LHCN-M2 (cell line): ENCODE data around the gene BFSP2. TPM values are rescaled to one million over a fixed set of nuclear protein-coding genes. Genes with fewer than 3 reads are reported as not detected.

Source experiments
- DNase-seq: peaks from one replicate; pipeline ENCODE4 v3.0.0-alpha.2; 2012; ENCODE audit warnings: low read depth
- total RNA-seq: library from RNA; depleted of rRNA; stranded (reverse); fragments of >200 nt; gene quantifications from 2 replicates; pipeline ENCODE4 v1.2.3, GENCODE V29; 2014

The BFSP2 gene
- total RNA-seq, 1 experiment from 2014 or later = not detected

DNA sequence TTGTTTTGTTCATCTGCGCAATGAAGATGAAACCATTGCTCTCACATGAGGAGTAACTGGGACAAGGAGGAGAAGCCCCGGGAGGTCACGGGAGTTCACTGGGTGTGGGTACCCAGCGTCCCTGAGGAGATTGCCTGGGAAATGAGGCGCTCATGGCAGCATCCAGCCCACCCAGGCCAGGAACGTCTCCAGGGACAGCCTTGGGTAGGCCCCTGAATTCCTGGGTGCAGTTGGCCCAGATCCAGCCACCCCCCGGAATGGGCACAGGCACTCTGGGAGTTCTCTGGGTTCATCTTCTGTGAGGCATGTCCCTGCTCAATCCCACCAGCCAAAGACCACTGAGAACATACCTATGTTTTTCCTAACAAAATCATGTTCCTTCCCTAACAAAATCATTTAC lies 18.5 kb downstream of the BFSP2 start:
- DNase-seq = no peak

DNA sequence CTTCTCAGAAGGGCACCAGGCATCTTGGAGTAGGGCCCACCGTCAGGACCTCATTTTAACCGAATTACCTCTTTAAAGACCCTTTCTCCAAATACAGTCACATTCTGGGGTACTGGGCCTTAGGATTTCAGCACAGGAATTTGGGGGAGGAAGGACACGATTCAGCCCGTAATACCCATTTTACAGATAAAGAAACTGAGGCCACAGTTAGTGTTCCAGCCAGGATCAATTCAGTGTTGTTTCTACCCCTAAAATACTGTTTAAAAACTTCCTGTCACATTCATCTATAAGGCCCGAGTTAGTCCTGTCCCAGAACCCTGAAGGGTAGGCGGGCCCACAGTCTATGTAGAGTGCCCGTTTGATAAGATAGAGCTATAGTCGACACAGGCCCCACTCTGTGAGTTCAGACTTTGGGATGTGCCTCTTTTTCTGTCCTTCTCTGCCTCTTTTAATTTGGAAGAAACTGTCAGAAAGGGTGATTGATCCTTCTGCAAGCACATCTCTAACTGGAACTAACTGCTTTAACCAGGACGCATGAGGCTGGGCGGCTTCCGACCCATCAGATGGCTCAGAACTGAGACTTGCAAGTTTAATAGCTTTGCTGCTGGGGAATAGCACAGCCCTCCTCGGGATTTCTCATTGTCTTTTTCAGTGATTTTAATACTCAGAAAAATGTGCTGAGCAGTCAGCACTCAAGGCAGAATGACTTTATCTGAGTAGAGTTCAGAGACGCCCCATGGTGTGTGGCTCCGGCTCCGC lies 19.5 kb downstream of the BFSP2 start:
- no peak for DNase-seq

DNA sequence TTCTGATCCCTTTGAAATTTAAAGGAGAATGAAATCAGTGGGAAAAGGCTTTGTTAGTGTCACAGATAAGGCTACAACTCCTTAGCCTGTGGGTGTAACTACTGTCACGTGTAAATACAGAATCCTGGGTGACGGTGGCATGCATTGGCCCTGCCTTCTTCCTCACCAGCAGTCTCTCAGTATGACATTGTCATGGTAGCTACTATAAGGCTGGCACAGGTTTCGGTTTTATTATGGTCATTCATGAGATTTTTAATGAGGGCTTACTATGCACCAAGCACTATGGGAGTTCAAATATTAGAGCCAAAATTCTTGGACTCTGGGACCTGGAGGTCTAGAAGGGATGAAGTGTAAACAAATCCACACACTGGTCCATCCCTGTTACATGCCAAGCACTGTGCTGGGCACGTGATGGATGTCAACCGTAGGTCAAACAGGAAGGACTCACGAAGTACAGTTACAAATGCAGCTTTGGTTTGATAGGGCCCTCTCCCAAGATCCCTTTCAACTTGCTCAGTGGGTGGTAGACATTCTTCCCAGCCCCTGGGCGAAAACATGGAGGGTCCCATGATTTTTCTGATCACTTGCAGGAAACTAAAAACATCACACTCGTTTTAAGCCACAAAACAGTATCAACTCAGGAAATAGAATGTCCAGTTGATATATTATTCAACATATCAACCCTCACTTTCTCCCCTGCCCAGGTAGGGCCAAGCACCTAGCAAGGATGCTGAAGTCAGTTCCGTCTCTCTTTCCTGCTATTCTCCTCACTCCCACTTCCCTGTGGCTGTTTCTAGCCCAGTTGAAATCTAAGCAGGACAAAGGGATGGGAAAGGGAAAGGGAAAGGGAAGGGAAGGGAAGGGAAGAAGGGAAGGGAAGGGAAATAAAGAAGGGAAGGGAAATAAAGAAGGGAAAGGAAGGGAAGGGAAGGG lies 25.3 kb downstream of the BFSP2 start:
- no peak for DNase-seq

DNA sequence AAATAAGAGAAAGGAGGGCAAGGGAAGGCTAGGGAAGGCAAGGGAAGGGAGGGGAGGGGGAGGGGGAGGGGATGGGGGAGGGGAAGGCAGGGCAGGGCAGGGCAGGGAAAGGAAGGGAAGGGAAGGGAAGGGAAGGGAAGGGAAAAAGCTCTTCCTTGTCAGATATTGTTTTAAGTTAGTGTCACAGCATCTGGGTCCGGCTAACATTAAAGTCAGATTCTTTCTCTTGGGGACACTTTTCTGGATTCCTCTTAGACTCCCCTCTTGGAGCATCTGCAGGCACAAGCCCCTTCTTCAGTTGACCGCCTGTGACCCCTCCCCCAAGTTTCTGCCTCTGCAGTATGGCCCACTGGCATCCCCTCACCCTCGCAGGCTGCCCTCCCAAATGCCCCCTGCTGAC lies 26.0 kb downstream of the BFSP2 start:
- DNase-seq = no peak

DNA sequence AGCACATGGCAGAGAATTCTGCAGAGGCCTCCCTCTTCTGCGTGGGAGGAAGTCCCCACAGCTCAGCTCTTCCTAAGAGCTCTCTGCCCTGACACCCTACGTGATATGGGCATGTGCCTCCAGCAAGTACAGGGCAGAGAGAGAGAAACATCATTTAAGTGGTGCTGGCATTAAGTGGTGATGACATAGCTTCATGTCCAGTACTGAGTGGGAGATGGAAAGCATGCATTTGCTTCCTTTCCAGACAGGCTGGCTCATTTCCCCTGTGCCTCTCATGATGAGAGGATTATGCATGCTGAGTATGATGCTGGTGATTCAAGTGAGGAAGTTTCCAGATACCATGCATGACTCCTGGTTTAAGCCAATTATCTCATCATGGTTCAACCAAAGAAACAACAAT lies 26.9 kb downstream of the BFSP2 start:
- peak; percentile 39 for DNase-seq

DNA sequence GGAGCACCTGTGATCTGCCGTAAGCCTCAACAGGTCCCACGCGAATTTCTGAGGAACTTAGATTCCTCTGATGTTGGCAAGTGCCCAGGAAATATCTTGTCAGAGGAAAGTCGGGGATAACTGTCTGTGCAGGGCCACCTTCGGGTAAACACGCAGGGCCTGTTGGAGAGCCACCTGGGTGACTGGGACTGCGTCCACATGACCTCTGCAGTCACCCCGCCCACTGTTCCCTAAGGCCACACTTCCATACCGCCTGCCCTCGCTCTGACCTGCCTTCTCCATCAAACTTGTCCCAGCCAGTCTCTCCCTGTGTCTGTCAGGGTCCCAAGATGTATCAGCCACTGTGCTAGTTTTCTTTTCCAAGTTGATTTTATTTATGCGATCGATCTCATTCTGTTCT lies 28.7 kb downstream of the BFSP2 start:
- no peak for DNase-seq

DNA sequence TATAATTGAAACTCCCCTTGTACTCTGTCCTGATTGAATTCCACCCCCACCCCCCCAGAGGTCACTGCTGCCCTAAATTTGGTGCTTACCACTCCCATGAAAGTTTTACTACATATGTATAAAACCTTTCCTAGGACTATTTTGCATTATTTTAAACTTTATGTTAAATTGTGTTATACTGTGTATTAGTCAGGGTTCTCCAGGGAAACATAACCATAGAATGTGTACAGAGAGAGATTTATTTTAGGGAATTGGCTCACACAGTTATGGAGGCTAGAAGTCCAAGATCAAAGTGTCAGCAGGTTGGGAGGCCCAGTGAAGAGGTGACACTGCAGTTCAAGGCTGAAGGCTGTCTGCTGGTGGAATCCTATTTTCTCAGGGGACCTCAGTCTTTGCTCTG lies 29.2 kb downstream of the BFSP2 start:
- no peak for DNase-seq

DNA sequence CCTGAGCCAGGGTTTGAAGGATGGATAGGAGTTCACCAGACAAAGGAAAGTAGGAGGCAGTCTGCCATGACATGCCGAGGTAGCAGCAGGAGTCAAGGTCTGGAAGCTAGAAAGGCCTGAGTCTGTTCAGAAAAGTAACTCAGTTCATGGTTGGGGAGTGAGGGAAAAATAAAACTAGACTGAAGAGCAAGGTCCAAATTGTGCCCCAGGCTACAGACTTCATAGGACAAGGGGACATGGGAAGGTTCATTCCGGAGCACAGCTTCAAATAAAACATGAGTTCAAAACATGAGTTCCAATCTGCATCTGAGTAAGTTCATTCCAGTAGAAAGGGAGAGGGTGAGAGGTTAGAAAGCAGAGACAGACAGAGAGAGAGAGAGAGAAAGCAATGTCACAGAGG lies 39.7 kb downstream of the BFSP2 start:
- no peak for DNase-seq

DNA sequence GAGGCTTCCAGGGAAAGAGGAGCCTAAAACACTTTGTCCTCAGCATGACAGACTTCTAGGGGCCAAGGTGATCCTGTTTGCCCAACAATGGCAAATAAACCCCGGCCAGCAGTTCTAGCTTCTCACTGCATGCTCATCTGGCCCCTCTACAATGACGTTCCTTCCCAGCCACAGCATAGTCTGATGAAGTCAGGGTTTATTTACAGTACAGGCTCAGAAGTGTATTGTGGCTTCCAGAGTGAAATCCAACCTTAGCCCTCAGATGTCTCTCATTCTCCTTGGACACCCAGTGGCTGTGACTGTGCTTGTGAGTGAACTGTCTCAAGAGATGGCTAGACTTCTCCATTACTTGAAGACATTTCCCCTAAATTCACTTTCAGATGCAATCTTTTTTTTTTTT lies 40.8 kb downstream of the BFSP2 start:
- no peak for DNase-seq

DNA sequence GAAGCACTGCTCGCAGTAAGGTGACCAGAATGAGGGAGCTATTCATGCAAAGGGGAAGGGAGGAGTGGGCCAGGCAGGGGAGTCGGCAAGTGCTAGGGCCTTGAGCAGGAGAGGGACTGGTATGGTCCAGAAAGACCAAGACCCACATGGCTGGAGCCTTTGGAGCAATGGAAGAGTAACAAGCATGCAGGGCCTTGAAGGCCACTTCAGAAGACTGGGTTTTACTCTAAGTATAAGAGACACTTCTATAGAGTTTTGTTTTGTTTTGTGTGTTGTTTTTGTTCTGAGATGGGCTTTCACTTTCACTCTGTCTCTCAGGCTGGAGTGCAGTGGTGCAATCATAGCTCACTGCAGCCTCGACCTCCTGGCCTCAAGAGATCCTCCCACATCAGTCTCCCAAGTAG lies 42.0 kb downstream of the BFSP2 start:
- no peak for DNase-seq

DNA sequence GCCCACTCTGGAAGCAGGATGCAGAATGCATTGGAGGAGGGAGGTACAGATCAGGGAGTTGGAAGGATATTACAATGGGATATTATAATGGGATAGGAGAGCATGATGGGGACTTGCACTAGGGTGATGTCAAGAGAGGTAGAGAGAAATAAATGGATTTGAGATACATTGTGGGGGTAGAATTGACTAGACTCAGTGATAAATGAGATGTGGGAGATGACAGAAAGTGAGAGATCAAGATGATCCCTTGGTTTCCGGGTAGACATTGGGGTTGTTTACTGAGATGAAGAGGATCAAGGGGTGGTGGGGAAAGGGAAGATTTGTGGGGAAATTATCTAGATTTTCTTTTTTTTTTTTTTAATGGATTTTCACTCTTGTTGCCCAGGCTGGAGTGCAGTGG lies 42.7 kb downstream of the BFSP2 start:
- DNase-seq = no peak

DNA sequence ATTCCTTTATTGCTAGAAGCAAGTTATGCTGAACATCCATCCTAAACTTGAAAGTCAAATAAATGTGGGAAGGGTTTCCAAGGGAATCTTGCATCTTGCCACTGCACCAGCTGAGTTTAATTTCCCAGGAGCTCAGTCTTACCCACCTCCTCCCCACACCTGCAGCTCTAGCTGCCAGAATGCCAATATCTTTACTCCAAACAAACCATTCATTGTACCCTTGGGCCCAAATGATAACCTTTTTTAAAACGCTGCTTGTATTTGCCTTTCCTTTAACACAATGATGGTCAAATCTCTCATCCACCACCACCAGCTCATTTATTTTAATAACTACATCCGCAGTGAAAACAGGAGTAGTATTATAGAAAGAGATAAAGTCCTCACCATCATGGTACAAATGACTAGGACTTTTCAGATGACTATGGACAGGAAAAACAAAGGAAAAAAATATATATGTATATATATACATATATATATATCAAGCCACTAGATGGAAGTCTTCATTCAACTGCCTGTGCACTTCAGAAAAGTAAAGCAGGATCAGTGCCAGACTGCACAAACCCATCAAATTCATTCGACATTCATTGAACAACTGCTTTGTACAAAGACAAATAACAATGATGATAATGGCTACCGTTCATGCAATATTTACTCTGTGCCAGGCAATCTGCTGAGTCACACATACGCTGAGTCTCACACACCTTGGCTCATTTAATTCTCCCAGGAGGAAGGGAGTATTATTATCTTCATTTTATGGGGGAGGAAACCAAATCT lies 44.0 kb downstream of the BFSP2 start:
- DNase-seq = peak; percentile 64

DNA sequence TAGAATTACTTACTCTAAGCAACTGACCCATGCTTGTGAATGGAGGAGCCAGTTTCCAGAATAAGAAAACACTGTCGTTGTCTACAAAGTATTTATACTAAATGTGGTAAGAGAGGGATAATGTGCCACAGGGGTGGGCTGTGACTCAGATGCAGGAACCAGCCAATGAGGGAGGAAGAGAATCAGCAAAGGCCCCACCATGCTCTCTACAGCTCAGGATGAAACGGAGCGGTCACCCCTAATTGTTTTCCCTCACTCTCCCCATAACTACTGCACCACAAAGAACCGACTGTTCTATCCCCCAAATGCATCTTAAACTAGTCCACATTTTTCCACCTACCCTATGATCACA lies 44.5 kb downstream of the BFSP2 start:
- DNase-seq = no peak

DNA sequence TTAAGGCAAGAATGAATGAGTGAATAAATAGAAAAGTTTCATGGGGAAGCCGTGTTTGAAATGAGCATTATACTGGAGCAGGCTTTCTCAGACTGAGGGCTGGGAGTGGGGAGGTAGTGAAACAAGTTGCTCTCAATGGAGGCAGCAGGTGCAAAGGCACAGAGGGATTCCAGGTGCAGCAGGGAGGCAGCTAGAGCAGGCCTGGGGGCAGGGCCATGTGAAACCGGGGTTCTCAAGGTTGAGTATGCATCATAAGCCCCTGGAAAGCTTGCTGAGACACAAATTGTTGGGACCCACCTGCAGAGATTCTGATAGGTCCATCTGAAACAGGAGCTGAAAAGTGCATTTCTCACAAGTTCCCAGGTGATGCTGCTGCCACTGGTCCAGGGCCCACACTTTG lies 45.3 kb downstream of the BFSP2 start:
- DNase-seq = no peak

DNA sequence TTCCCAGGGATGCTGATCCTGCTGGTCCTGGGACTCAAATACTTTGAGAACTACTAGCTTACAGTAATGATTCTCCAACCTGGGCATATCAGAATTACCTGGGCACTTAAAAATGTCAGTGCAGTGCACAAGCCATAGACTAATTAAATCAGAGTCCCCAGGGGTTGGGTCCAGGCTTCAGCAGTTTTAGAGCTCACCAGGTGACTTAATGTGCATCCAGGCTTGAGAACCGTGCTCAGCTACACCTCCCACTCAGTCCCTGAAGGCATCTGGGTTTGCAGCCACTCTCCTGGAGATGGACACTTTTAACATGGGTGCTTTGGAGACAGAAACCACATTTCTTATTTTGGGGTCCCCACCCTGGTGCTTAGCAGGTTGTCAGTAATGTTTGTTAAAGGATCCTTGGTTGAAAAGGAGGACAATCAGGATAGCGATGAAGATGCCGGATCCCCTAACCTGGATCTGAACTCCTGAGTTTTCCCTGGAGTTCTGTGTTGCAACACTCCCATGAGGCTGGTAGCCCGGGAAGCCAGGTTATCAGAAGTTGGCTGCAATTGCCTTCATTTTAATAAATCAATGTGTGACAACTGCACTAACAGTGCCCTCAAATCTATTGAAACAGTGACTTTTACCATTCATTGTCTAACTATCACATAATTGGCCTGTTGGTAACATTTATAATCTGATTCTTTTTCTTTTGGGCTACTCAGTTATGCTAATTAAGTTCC lies 48.1 kb downstream of the BFSP2 start:
- no peak for DNase-seq

DNA sequence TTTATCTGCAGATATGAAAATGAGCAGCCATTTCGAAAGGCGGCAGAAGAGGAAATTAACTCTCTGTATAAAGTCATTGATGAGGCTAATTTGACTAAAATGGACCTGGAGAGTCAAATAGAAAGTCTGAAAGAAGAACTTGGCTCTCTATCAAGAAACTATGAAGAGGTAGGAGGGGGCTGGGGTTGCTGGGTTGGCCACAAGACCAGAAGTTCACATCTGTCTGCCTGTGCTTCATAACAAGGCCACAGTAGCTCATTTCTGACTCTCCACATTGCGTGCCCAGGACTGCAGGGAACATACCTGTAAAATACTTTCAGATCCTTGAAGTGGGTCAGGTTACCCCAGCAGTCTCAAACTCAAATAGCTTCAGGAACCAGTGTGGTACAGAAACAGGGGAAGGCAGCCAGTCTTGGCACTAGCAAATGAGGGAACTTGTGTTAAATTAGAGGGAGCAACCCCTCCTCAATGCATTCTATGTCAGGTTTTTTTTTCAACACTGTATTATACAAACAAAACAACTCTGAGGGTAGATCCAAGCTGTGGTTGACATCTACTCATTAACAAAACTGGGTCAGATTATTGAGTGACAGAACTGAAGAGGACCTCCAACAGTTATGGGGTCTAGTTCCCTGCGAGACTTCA lies 48.7 kb downstream of the BFSP2 start:
- no peak for DNase-seq

DNA sequence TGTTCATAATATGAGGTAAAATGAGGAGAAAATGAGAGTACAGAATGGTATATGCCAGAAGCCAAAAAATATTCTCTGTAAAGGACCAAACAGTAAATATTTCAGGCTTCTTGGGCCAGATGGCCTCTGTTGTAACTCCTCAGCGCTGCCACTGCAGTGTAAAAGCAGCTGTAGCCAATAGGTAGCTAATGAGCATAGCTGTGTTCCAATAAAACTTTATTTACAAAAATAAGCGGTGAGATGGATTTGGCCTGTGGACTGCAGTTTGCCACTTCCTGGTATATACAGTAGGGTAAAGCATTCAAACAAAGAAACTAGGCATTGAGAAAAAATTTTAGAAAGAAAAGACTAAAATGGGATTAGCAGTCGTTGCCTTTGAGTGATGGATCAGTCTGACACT lies 51.5 kb downstream of the BFSP2 start:
- DNase-seq = no peak

DNA sequence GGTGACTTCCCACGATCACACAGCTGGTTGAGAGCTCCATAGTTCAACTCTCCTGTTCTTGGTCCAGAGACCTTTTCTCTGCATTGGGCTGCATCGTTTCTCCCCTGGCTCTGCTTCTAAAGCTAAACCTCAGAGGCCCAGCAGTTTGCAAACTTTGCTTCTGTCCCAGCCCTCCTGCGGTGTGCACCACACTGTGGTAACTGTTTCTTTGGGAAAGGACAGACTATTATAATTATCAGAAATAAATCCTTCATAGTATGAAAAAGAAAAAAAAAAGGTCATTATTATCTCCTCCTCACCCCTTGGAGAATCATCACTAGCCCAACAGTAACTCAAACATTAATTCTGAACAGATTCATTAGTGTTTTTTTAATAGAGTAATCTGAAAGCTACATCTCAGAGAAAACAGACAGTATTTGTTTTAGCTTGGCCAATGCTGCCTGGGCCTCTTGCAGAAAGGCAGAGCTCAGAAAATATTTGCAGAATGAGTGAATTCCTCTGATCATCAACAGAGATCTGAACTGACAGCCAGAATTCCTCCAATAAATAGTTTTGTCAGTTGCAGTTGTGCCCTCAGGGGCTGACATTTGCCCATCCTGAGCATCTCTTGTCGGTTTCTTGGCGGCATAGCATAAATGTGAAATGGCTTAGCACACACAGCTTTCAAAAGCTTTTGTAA lies 52.9 kb downstream of the BFSP2 start:
- no peak for DNase-seq

DNA sequence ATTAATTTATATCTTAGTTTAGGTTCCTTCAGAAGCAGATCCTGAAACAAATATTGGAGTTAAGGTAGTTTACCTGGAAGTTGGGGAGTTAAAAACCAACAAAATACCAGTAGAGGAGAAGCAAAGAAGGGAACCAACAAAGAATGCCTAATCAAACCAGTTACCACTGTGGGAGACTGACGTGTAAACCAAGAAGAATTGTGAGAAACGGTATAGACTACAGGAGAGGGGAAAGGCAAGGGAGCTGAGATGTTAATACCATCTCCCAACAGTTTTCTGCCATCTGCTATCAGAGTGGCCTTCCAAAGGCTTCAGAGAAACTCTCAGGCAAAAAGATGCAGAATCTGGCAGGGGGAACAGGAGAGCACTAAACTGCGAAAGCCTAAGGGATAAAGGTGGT lies 53.5 kb downstream of the BFSP2 start:
- no peak for DNase-seq

DNA sequence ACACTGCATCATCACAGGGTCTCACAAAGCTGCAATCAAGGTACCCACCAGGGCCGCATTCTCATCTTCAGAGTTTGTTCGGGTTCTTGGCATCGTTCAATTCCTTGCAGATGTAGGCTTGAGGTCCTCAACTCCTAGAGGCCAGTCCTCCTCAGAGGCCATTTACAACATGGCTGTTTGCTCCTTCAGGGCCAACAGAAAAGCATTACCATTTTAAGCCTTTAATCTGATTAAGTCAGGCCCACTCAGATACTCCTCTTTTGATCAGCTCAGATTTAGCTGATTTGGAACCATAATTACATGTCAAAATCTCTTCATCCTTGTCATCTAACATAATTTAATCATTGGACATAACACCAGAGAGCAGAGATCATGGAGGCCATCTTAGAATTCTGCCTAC lies 55.4 kb downstream of the BFSP2 start:
- no peak for DNase-seq

DNA sequence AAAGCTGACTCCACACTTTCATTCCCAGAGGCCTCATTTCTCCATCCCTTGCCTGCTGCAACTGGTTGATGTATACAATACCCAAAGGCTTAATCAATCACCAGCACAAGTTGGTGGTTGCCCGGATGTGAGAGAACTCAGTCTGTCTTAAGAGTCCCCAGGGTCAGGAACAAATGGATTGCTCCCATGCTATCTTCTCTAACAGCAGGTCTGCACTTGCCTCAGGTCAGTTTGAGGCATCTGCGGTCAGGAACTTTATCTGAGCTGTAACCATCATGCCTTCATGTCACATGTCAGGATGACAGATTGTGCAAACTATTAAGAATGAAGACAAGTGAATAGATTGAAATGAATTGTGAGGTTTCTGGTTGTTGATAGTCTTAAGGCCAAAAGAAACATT lies 56.1 kb downstream of the BFSP2 start:
- DNase-seq = no peak
